AG04450 (cell line): ENCODE results near the gene ANKRD17. TPM values are rescaled to one million over a fixed set of nuclear protein-coding genes. Genes with fewer than 3 reads are reported as not detected.

Experiments used
- CTCF ChIA-PET: fragments of 300-600, 350-600 bp; formaldehyde crosslinking; extraction: SDS; loops from one replicate; lab custom pipeline; 2022; ENCODE audit warnings: antibody characterized with exemption, inconsistent platforms; lab: Charles Lee
- POLR2A ChIA-PET: fragments of 350-600 bp; formaldehyde crosslinking; extraction: SDS; loops from one replicate; lab custom pipeline; 2021; ENCODE audit warnings: antibody characterized with exemption, inconsistent platforms; lab: Yijun Ruan, JAX
- DNase-seq: peaks from one replicate; pipeline ENCODE4 v3.0.0-alpha.2; 2011; ENCODE audit warnings: low read depth, low spot score
- H3K27ac ChIP-seq: one replicate; pipeline ENCODE4 v1.5.1; 2012; ENCODE audit warnings: low read depth, low read length, control low read depth
- H3K27me3 ChIP-seq: one replicate; pipeline ENCODE4 v1.6.0; 2012; ENCODE audit warnings: low read length; ENCODE audit not compliant: control insufficient read depth, insufficient read depth
- H3K4me3 ChIP-seq: 2 replicates; pipeline ENCODE4 v1.5.1; 2011; ENCODE audit warnings: mild to moderate bottlenecking, low read depth, low read length, control low read depth
- H3K9me3 ChIP-seq: 2 replicates; pipeline ENCODE4 v1.5.1; 2012; ENCODE audit warnings: low read length; ENCODE audit not compliant: control insufficient read depth, insufficient read depth
- CTCF ChIP-seq: IDR thresholded peaks from 2 replicates; pipeline ENCODE4 v1.5.1; 2011; ENCODE audit warnings: low read depth, low read length, control low read depth, inconsistent platforms
- polyA plus RNA-seq: library from polyadenylated mRNA; depleted of rRNA; stranded (reverse); fragments of >200 nt; gene quantifications from 2 replicates; pipeline ENCODE4 v1.2.3, GENCODE V29; 2011

Gene ANKRD17
- polyA plus RNA-seq, 1 experiment: 71.1 TPM

- DNase-seq: no peak
- peaks cover 3% of the 10 kb centered on the region for H3K9me3 ChIP-seq
- CTCF ChIA-PET: no interaction called here
- POLR2A ChIA-PET: no interaction called here
- H3K27me3 ChIP-seq: no peaks in the 10 kb centered on the region
- no peak for TF ChIP-seq CTCF
- no peak overlapping the region for H3K27ac ChIP-seq
- H3K4me3 ChIP-seq: no peak overlapping the region
These were observed 65.4 kb downstream of the ANKRD17 start for GRCh38 chr4:73193155-73193554.

- CTCF ChIA-PET: no interaction called here
- H3K9me3 ChIP-seq: peaks cover 3% of the 10 kb centered on the region
- no peak overlapping the region for H3K4me3 ChIP-seq
- DNase-seq: no peak
- POLR2A ChIA-PET: no interaction called here
- H3K27ac ChIP-seq: no peak overlapping the region
- no peaks in the 10 kb centered on the region for H3K27me3 ChIP-seq
- no peak for TF ChIP-seq CTCF
These were observed 69.3 kb downstream of the ANKRD17 start for GRCh38 chr4:73189274-73189810.

- TF ChIP-seq CTCF: no peak
- DNase-seq: no peak
- Histone ChIP-seq H3K4me3 (no peak overlapping the region), H3K27ac (no peak overlapping the region), H3K27me3 (no peaks in the 10 kb centered on the region), H3K9me3 (peaks cover 3% of the 10 kb centered on the region)
- ChIA-PET POLR2A (no interaction called here), CTCF (interaction anchor here (1.4 kb wide), 1 partner anchor 9 kb away, joined by 4 read pairs; no protein-coding TSS in a partner anchor)
These were observed 71.3 kb downstream of the ANKRD17 start for GRCh38 chr4:73187325-73187724.

- Histone ChIP-seq H3K4me3 (no peak overlapping the region), H3K27me3 (no peaks in the 10 kb centered on the region), H3K27ac (no peak overlapping the region), H3K9me3 (peaks cover 3% of the 10 kb centered on the region)
- POLR2A ChIA-PET: no interaction called here
- TF ChIP-seq CTCF: no peak
- CTCF ChIA-PET: no interaction called here
- no peak for DNase-seq
These were observed 72.7 kb downstream of the ANKRD17 start for GRCh38 chr4:73185903-73186302.

- no peak for DNase-seq
- Histone ChIP-seq H3K4me3 (no peak overlapping the region), H3K27me3 (no peaks in the 10 kb centered on the region), H3K9me3 (no peaks in the 10 kb centered on the region), H3K27ac (no peak overlapping the region)
- POLR2A ChIA-PET: no interaction called here
- CTCF ChIA-PET: interaction anchor here (1.0 kb wide), 1 partner anchor 8 kb away, joined by 3 read pairs; no protein-coding TSS in a partner anchor
- TF ChIP-seq CTCF: no peak
These were observed 77.4 kb downstream of the ANKRD17 start for GRCh38 chr4:73181231-73181630.
